Fibroblast of pulmonary artery (primary cell): ENCODE measurements around the gene GJA4.

ENCODE experiments used
- DNase-seq: peaks from one replicate; pipeline ENCODE4 v3.0.0-alpha.2; 2010; ENCODE audit warnings: low read depth
- H3K4me3 ChIP-seq: replicated peaks from 2 replicates; pipeline ENCODE4 v1.5.1; 2011; ENCODE audit warnings: low read depth, mild to moderate bottlenecking, control low read depth, low read length, moderate library complexity
- TF ChIP-seq, protein P1 (sequence below): IDR thresholded peaks from 2 replicates; pipeline ENCODE4 v1.5.1; 2011; ENCODE audit warnings: mild to moderate bottlenecking, control low read depth, low read length, inconsistent platforms; ENCODE audit errors: missing control alignments

The GJA4 gene

DNA sequence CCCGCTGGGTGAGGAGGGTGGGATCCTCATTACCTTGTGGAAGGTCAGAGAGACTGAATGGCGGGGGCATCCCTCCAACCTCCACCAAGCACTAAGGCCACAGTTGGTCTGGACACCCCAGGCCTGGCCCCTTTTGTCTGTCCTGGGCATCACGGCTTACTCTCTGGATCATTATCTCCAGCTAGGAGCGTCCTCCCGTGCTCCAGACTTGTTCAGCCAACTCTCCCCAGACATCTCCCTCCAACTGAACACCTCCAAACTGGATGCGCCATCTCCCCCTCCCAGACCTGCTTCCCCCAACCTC, 45.2 kb upstream of the GJA4 start:
- no peak overlapping the region for H3K4me3 ChIP-seq
- no peak for DNase-seq
- TF ChIP-seq, protein P1, sequence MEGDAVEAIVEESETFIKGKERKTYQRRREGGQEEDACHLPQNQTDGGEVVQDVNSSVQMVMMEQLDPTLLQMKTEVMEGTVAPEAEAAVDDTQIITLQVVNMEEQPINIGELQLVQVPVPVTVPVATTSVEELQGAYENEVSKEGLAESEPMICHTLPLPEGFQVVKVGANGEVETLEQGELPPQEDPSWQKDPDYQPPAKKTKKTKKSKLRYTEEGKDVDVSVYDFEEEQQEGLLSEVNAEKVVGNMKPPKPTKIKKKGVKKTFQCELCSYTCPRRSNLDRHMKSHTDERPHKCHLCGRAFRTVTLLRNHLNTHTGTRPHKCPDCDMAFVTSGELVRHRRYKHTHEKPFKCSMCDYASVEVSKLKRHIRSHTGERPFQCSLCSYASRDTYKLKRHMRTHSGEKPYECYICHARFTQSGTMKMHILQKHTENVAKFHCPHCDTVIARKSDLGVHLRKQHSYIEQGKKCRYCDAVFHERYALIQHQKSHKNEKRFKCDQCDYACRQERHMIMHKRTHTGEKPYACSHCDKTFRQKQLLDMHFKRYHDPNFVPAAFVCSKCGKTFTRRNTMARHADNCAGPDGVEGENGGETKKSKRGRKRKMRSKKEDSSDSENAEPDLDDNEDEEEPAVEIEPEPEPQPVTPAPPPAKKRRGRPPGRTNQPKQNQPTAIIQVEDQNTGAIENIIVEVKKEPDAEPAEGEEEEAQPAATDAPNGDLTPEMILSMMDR: no peak

DNA sequence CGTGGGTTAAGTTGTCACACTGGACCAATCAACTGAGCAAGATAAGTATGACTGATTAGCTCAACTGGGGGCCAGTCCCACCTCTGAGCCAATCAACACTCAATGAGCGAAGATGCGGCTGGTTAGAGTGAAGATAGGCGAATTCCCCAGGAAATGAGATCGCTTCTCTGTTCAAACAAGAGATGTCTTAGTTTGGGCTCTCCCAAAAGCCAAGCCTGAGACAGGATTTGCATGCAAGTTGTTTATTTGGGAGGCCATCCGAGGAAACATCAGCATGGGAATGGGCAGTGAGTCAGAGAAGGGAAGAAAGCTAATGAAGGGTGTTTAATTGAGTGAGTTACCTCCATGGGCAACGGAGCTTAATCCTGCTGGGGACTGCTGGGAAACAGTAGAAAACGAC, 42.8 kb upstream of the GJA4 start:
- TF ChIP-seq, protein P1: no peak
- DNase-seq: no peak

DNA sequence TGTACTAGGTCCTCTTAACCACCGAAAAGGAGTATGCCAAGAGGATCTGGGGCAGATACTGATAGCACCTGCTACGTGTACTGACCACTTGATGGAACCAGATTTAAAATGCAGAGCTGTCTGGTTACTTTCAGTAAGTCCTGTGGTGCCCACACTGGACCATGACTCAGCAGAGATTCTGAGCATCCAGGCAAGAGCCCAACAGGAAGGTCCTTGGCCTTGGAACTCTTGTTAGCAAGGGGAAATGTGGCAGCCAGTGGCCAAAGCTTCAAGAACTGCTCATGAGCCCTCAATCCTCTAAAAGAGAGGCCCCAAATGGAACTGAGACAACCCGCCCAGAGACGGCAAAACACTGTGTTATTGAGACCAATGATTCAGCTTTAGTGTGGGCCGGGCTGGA, 42.2 kb upstream of the GJA4 start:
- no peak overlapping the region for H3K4me3 ChIP-seq
- DNase-seq: no peak
- TF ChIP-seq, protein P1: no peak

More for the DNA sequence above, 42.8 kb upstream of the GJA4 start:
- H3K4me3 ChIP-seq: no peak overlapping the region

DNA sequence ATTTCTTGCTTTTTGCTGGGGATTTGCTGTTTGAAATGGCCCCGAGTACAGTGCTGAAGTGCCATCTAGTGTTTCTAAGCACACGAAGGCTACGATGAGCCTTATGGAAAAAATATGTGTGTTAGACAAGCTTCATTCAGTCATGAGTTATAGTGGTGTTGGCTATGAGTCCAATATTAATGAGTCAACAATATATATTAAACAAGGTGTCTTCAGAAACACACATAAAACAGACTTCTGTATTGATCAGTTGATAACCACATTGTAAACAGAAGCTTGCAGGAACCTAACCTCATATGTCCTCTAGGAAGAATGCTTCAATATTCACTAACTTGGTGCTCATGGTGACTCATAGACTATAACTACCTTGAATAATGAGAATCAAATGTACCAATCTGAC, 39.6 kb upstream of the GJA4 start:
- H3K4me3 ChIP-seq: no peak overlapping the region
- no peak for DNase-seq
- TF ChIP-seq, protein P1: no peak

DNA sequence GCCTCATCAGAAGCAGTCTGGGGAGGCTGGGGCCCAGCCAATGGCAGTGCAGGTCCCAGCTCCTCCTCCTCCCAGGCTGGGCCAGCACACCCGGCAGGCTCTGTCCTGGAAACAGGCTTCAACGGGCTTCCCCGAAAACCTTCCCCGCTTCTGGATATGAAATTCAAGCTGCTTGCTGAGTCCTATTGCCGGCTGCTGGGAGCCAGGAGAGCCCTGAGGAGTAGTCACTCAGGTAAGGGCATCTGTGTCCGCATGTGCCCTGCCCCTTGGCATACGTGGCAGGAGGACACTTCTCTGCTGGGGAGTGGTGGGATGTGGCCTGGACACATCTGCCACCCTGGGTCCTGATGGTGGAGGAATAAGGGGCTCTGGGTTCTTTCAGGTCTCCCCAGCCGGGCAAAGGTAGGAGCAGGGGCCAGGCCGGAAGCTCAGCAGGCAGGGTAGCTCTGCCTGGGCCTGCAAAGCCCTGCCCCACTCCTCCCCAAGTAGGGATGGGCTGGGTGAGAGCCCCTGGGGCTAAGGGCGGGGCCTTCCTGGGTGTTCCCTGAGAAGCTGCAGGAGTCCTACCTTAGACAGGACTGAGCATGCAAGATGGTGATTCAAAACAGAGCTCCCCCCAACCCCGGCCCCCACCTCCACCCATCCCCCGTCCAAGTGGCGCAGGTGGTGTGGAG, 37.7 kb upstream of the GJA4 start, which contains the start of gene GJB5:
TSS of gene GJB5 (plus strand) at position 84 of the 674 bp plus-strand sequence. CDS start 2,284 bp downstream, outside the sequence.
- no peak for DNase-seq
- H3K4me3 ChIP-seq: no peak within 1 kb of the TSS
- TF ChIP-seq, protein P1: no peak

DNA sequence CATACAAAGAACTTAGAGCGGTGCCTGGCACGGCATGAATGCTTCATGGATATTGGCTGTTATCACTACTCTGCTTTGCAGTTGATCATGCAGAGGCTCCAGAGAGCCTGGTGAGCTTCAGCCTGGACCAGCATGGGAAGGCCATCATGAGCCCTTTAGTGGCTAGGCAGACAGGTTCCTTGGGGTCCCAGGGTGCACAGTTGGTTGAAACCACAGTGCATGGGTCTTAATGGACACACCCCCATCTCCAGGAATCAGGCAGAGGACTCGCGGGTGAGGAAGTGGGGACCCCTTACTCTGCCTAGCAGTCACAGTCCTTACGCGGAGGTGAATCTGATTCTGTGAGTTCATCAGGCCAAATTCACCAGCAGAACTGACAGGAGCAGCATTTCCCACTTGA, 36.8 kb upstream of the GJA4 start:
- H3K4me3 ChIP-seq: no peak overlapping the region
- no peak for DNase-seq
- TF ChIP-seq, protein P1: no peak

DNA sequence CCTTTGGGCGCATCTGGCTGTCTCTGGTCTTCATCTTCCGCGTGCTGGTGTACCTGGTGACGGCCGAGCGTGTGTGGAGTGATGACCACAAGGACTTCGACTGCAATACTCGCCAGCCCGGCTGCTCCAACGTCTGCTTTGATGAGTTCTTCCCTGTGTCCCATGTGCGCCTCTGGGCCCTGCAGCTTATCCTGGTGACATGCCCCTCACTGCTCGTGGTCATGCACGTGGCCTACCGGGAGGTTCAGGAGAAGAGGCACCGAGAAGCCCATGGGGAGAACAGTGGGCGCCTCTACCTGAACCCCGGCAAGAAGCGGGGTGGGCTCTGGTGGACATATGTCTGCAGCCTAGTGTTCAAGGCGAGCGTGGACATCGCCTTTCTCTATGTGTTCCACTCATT, 35.4 kb upstream of the GJA4 start:
- no peak for DNase-seq
- TF ChIP-seq, protein P1: no peak
- H3K4me3 ChIP-seq: no peak overlapping the region
